RWPE1 (cell line): ENCODE data around the gene CCDC88B.

Experiments
- CTCF ChIA-PET: fragments of 350-600 bp; sonication (Branson Sonifier 250); formaldehyde crosslinking; extraction: SDS; loops from one replicate; lab custom pipeline; 2021; lab: Yijun Ruan, JAX
- POLR2A ChIA-PET: fragments of 400-600 bp; formaldehyde crosslinking; extraction: SDS; loops from one replicate; lab custom pipeline; 2020; ENCODE audit warnings: antibody characterized with exemption; ENCODE audit not compliant: low non-redundant PET; lab: Yijun Ruan, JAX
- DNase-seq: peaks from one replicate; pipeline ENCODE4 v3.0.0; 2012; ENCODE audit warnings: low spot score
- H3K27ac ChIP-seq: fragments of 450-650 bp; 2 replicates; pipeline ENCODE4 v1.5.1; 2017
- CTCF ChIP-seq: fragments of 450-650 bp; conservative IDR thresholded peaks from 2 replicates; pipeline ENCODE4 v1.5.1; 2017; ENCODE audit warnings: low read depth, mild to moderate bottlenecking

The CCDC88B gene

GRCh38 chr11:64330888-64331287 is 9.1 kb upstream of the CCDC88B start:
- no peak for TF ChIP-seq CTCF
- H3K27ac ChIP-seq = peak overlapping the region; percentile 98
- no peak for DNase-seq
- CTCF ChIA-PET = interaction anchor here (0.6 to 2.6 kb wide), 4 partner anchors 11 to 561 kb away, joined by 4 to 34 read pairs (median 16); partner anchors contain the start of genes PRDX5 and TRMT112
- POLR2A ChIA-PET = interaction anchor here (2.2 kb wide), 1 partner anchor 13 kb away, joined by 17 read pairs; the partner anchor contains the start of genes PRDX5 and TRMT112

- TF ChIP-seq CTCF = peak; percentile 75
- ChIA-PET POLR2A (interaction anchor here (0.5 to 2.2 kb wide), 4 partner anchors 14 to 352 kb away, joined by 3 to 17 read pairs (median 4); partner anchors contain the start of genes PRDX5 and TRMT112), CTCF (interaction anchor here (0.6 to 2.6 kb wide), 8 partner anchors 9 to 562 kb away, joined by 3 to 34 read pairs (median 8); partner anchors contain the start of genes PRDX5 and TRMT112)
- H3K27ac ChIP-seq = peak overlapping the region; percentile 98
- peak; percentile 85 for DNase-seq
Observed at GRCh38 chr11:64331569-64332371, 8.2 kb upstream of the CCDC88B start.

- CTCF ChIA-PET = interaction anchor here (0.7 to 2.6 kb wide), 3 partner anchors 8 to 22 kb away, joined by 3 to 22 read pairs (median 11); partner anchors contain the start of genes PRDX5 and TRMT112
- POLR2A ChIA-PET = no interaction called here
- DNase-seq = no peak
- peak overlapping the region; percentile 98 for H3K27ac ChIP-seq
- no peak for TF ChIP-seq CTCF
Observed at GRCh38 chr11:64333556-64333955, 6.4 kb upstream of the CCDC88B start.

GRCh38 chr11:64334764-64335735 is 5.0 kb upstream of the CCDC88B start:
- H3K27ac ChIP-seq = peak overlapping the region; percentile 98
- POLR2A ChIA-PET = interaction anchor here (0.5 to 0.7 kb wide), 3 partner anchors 10 to 61 kb away, joined by 3 to 6 read pairs (median 3); partner anchors contain the start of gene PRDX5
- peak; percentile 98 for DNase-seq
- no peak for TF ChIP-seq CTCF
- CTCF ChIA-PET = interaction anchor here (0.6 to 1.5 kb wide), 3 partner anchors 17 to 111 kb away, joined by 4 to 11 read pairs (median 5); partner anchors contain the start of gene PRDX5

GRCh38 chr11:64337538-64338249 is 2.3 kb upstream of the CCDC88B start:
- ChIA-PET POLR2A (no interaction called here), CTCF (interaction anchor here (1.2 kb wide), 1 partner anchor 17 kb away, joined by 5 read pairs; no protein-coding TSS in a partner anchor)
- no peak for TF ChIP-seq CTCF
- DNase-seq = no peak
- peak overlapping the region; percentile 98 for H3K27ac ChIP-seq
